Measurements from ENCODE around the gene NRG2. TPM values are rescaled to one million over a fixed set of nuclear protein-coding genes. Genes with fewer than 3 reads are reported as not detected.

Gene NRG2
- total RNA-seq, 4 donors from 2014 or later, result 4.5 to 7.0 (median 5.4) TPM

DNA sequence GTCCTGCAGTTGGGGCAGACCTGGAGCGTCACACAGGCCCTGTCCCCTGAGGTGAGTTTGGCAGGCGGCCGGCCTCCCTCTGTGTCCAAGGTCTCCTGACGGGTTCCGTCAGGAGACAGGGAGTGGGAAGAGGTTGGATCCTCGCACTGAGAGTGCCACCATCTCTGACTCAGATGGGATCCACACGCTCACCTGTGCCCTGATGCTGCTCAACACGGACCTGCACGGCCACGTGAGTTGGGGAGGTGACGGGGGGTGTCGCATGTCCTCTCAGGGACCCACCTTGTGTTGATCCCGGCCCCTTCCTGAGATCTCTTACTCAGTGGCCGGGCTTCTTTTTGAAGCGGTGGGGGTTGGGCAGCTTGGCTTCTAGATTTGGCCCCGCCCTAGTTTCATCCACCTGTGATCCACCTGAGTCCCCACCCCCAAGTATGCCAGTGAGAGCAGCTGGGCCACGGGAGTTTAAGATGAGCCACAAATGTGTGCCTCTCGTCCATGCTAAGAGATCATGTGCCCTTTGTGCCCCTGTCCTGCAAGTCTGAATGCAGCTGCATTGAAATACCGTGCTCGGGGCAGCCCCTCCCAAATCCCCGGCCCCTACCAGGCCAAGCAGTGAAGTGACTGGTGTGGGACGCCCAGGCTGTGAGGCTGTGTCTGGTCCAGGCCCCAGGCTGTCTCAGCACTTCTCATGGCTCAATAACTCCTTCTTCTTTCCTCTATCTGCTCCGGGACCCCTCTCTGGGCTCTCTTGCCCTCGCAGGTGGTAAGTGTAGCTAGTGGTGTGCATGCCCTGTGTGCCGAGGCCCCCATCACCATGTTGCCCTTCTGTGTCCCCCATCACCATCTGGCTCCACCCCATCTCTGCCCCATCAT is 220.3 kb downstream of the NRG2 start:
- Histone ChIP-seq H3K36me3 (no peaks in the 10 kb centered on the region), H3K4me3 (no peak overlapping the region), H3K27me3 (no peaks in the 10 kb centered on the region), H3K9me3 (no peaks in the 10 kb centered on the region), H3K27ac (no peak overlapping the region), H3K4me1 (no peaks in the 10 kb centered on the region)
- 88% methylated on average over 23 of the region's 25 CpGs for WGBS
- DNase-seq (ENCODE audit: low spot score in 2 of 2), result no peak
- TF ChIP-seq POLR2A (IDR thresholded peaks at IDR 0.05) (no peak), POLR2AphosphoS5 (IDR thresholded peaks at IDR 0.05) (no peak), EP300 (IDR thresholded peaks at IDR 0.05) (no peak)
- TF ChIP-seq, protein P1, sequence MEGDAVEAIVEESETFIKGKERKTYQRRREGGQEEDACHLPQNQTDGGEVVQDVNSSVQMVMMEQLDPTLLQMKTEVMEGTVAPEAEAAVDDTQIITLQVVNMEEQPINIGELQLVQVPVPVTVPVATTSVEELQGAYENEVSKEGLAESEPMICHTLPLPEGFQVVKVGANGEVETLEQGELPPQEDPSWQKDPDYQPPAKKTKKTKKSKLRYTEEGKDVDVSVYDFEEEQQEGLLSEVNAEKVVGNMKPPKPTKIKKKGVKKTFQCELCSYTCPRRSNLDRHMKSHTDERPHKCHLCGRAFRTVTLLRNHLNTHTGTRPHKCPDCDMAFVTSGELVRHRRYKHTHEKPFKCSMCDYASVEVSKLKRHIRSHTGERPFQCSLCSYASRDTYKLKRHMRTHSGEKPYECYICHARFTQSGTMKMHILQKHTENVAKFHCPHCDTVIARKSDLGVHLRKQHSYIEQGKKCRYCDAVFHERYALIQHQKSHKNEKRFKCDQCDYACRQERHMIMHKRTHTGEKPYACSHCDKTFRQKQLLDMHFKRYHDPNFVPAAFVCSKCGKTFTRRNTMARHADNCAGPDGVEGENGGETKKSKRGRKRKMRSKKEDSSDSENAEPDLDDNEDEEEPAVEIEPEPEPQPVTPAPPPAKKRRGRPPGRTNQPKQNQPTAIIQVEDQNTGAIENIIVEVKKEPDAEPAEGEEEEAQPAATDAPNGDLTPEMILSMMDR (IDR thresholded peaks at IDR 0.05), result no peak

DNA sequence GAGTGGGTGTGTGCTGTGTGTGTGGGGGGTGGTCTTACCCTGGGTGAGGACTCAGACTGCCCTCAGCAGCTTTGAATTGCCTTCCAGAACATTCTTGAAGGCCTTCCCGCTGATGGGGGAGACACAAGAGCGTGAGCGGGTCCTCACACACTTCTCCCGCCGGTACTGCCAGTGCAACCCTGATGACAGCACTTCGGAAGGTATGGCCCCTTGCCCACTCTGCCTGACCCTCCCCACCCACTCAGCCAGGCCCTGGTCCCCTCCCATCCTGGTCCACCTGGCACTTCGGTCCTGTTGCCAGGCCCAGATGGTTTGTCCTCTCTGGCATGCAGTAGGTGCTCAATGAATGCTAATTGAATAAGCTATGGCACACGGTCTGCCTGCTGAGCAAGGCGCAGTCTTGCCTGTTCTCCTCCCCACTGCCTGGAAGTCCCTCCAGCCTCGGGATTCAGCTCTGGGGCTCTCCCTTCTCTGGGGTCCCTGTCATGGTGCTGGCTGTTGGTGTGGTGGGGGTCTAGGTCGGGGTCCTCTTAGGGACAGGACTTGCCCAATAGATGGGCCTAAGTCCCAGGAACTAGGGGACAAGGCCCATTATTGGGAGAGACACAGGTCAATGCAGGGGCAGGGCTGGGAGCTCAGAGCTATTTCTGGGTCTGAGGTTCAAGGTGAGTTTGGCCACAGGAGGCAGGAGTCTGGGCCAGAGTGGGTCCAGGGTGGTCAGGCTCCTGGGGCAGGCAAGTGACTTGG is 221.1 kb downstream of the NRG2 start:
- H3K4me3 ChIP-seq, result no peak overlapping the region
- DNase-seq (ENCODE audit: low spot score in 2 of 2), result no peak
- H3K9me3 ChIP-seq, result no peaks in the 10 kb centered on the region
- TF ChIP-seq POLR2AphosphoS5 (IDR thresholded peaks at IDR 0.05) (no peak), EP300 (IDR thresholded peaks at IDR 0.05) (no peak), POLR2A (IDR thresholded peaks at IDR 0.05) (no peak)
- TF ChIP-seq, protein P1 (IDR thresholded peaks at IDR 0.05), result no peak
- H3K36me3 ChIP-seq, result no peaks in the 10 kb centered on the region
- no peaks in the 10 kb centered on the region for H3K27me3 ChIP-seq
- H3K27ac ChIP-seq, result no peak overlapping the region
- H3K4me1 ChIP-seq, result no peaks in the 10 kb centered on the region
- 94% methylated on average over 11 of the region's 11 CpGs for WGBS

DNA sequence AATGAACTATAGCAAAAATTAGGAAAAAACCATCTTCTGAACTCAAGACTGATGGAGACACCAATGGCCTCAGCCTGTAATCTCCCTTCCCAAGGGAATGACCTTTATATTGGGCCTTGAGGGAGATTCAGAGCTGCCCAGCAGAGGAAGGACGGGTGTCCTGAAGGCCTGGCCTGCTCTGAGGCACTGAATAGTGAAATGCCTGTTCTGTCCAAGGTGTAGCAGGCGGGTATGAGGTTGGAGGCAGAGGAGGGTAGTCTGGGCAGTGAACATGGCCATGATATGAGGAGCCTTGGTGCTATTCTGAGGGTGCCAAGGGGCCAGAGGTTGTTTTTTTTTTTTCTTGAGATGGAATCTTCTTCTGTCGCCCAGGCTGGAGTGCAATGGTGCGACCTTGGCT is 222.5 kb downstream of the NRG2 start:
- Histone ChIP-seq H3K9me3 (no peaks in the 10 kb centered on the region), H3K4me1 (no peaks in the 10 kb centered on the region), H3K27me3 (no peaks in the 10 kb centered on the region), H3K36me3 (no peaks in the 10 kb centered on the region), H3K4me3 (no peak overlapping the region), H3K27ac (no peak overlapping the region)
- DNase-seq (ENCODE audit: low spot score in 2 of 2), result no peak
- 85% methylated on average over 4 of the region's 4 CpGs for WGBS
- TF ChIP-seq, protein P1 (IDR thresholded peaks at IDR 0.05), result no peak
- TF ChIP-seq POLR2AphosphoS5 (IDR thresholded peaks at IDR 0.05) (no peak), POLR2A (IDR thresholded peaks at IDR 0.05) (no peak), EP300 (IDR thresholded peaks at IDR 0.05) (no peak)

DNA sequence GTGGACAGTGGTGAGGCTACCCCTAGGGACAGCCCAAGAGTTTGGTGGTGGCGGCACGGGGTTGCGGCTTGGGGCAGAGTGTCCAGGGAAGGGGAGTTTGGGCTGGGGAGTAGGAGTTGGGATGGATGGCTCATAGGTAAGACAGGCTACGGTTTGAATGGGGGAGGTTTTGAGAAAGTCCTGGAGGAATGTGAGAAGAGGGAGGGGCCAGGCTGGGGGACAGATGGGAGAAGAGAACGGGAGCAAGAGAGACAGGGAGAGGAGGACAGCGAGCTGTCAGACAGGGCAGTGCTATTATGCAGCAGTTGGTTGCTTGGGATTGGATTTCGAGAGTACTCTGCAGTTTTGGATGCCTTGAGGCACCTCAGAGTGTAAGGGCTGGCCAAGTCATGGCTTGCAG is 223.0 kb downstream of the NRG2 start:
- Histone ChIP-seq H3K4me1 (no peaks in the 10 kb centered on the region), H3K27ac (no peak overlapping the region), H3K4me3 (no peak overlapping the region), H3K36me3 (no peaks in the 10 kb centered on the region), H3K9me3 (no peaks in the 10 kb centered on the region), H3K27me3 (no peaks in the 10 kb centered on the region)
- no peak for DNase-seq (ENCODE audit: low spot score in 2 of 2)
- TF ChIP-seq EP300 (IDR thresholded peaks at IDR 0.05) (no peak), POLR2A (IDR thresholded peaks at IDR 0.05) (no peak), POLR2AphosphoS5 (IDR thresholded peaks at IDR 0.05) (no peak)
- TF ChIP-seq, protein P1 (IDR thresholded peaks at IDR 0.05), result no peak
- WGBS, result 65% methylated on average over 7 of the region's 7 CpGs

DNA sequence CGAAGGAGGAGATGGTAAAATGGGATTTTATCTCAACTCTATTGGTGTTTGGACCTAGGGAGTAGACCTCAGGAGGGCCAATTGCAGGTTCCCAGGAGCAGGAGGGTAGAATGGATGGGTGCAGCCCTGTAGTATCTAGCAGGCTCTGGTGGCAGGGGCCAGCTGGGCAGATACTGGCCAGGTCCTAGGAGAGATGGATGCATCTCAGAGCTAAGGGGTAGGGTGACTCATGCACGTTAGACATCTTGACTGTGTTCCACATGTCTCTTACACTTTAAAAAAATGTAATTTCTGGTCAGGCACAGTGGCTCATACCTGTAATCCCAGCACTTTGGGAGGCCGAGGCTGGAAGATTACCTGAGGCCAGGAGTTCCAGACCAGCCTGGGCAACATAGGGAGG is 225.1 kb downstream of the NRG2 start:
- no peaks in the 10 kb centered on the region for H3K9me3 ChIP-seq
- WGBS, result 81% methylated on average over 3 of the region's 3 CpGs
- no peak for DNase-seq (ENCODE audit: low spot score in 2 of 2)
- TF ChIP-seq POLR2AphosphoS5 (IDR thresholded peaks at IDR 0.05), result no peak
- TF ChIP-seq EP300 (IDR thresholded peaks at IDR 0.05), result no peak
- TF ChIP-seq, protein P1 (IDR thresholded peaks at IDR 0.05), result no peak
- no peak for TF ChIP-seq POLR2A (IDR thresholded peaks at IDR 0.05)
- no peak overlapping the region for H3K4me3 ChIP-seq
- H3K27ac ChIP-seq, result no peak overlapping the region
- no peaks in the 10 kb centered on the region for H3K36me3 ChIP-seq
- H3K4me1 ChIP-seq, result no peaks in the 10 kb centered on the region
- no peaks in the 10 kb centered on the region for H3K27me3 ChIP-seq
